ENCODE data around the gene IGFL1. TPM values are rescaled to one million over a fixed set of nuclear protein-coding genes. Genes with fewer than 3 reads are reported as not detected.
"Not testable (repeated sequence)": the region's sequence is repeated elsewhere in the genome, so short reads cannot be mapped to it uniquely, and the experiment has no call there.

IGFL1 gene
- total RNA-seq, 1 experiment from 2014 or later = not detected

DNA sequence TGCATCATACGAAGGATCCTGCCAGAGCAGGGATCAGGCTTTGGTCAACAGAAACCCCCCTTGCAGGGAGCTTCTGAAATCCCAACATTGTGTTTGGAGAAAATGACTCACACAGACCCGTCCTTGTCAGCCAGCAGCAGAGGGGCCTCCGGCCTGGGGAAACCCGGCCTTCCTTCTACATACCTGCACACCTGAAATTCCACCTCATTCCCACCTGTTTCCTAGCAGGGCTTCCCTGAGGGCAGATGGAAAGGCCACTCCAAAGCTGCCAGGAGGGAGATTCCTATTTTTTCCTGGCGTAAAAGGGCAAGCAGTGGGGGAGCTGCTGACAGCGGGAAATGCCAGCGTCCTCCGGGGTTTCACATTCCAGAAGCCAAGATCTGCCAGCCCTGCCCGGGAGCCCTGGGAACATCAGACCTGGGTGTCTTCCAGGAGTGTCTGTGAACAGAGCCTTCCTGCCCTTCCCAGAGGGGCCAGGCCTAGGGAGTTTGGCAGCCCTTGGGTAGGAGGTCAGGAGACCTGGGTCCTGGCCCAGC is 3.0 kb upstream of the IGFL1 start:
- H3K4me3 ChIP-seq (ENCODE audit: insufficient read depth, low read depth, low read length) = no peak overlapping the region
- H3K36me3 ChIP-seq (replicated peaks; ENCODE audit: control insufficient read depth, insufficient read depth, low read length) = no peaks in the 10 kb centered on the region
- no peaks in the 10 kb centered on the region for H3K27me3 ChIP-seq (ENCODE audit: control insufficient read depth, insufficient read depth, low read length)
- DNase-seq = no peak

DNA sequence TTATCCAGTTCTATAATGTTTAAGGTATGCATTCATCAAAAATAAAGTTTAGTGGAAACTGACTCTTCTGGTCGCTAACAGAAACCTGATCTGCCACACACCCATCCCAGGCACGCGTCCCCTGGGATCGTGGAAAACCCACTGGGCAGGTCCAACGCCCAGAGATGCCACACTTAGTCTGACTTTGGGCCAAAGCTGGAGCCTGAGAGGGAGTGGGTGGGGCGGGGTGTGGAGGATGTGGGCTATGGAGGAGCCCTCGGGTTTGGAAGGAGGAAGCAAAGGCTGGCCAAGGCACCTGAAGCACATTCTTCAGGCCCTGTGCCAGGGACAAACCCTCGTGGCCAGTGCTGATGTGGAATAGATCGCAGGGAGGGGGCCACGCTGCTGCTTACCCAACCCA is 2.5 kb downstream of the IGFL1 start:
- no peak overlapping the region for H3K4me3 ChIP-seq (ENCODE audit: insufficient read depth, low read depth, low read length)
- no peaks in the 10 kb centered on the region for H3K36me3 ChIP-seq (replicated peaks; ENCODE audit: control insufficient read depth, insufficient read depth, low read length)
- H3K27me3 ChIP-seq (ENCODE audit: control insufficient read depth, insufficient read depth, low read length) = no peaks in the 10 kb centered on the region
- no peak for DNase-seq

DNA sequence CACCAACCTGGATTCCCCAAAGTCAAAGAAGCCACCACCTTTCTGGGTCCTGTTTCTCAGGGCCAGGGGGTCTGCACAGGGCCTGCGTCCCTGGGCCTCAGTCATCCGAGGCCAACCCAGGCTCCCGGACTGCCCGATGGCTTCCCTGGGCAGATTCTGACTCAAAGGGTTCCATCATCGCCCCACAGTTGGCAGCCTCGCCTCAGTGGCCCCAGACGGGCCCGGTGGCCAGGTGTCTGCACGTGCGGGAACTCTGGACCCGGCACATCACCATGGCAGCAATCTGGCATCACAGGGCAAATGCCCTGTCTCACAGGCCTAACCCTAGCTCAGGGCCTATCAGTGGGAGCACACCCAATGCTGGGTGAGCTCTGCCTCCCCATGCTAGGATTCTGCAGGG is 2.9 kb downstream of the IGFL1 start:
- H3K27me3 ChIP-seq (ENCODE audit: control insufficient read depth, insufficient read depth, low read length) = no peaks in the 10 kb centered on the region
- H3K36me3 ChIP-seq (replicated peaks; ENCODE audit: control insufficient read depth, insufficient read depth, low read length) = no peaks in the 10 kb centered on the region
- H3K4me3 ChIP-seq (ENCODE audit: insufficient read depth, low read depth, low read length) = no peak overlapping the region
- DNase-seq = no peak

DNA sequence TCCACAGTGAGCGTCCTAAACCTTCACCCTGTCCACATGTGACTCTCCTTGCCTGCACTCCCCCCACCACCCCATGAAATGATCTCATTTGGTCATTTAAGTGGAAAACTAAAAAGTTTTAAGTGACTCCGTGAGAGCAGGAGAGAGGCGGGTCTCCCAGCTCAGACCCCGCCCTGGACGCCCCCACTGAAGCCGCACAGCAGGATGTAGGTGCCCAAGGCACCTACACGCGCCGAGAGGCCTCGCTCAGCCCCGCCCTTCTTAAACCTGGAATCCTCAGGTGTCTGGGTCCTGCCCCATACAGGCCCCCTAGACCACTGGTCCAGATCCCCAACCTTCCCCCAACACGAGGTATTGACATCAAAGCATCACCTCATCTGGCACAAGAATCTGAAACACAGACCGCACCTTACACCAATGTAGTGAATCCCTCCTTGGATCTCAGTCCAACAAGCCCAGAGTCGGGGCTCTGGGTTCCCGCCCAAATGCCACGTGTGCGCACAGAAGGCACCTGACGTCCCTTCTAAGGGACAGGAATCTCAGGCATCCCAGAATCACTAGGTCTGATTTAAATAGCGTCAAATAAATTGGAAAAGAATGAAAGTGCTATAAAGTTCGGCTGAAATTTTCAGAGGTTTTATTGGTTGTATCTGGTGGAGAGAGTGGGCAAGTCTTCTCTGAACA is 3.5 kb downstream of the IGFL1 start:
- no peaks in the 10 kb centered on the region for H3K27me3 ChIP-seq (ENCODE audit: control insufficient read depth, insufficient read depth, low read length)
- H3K36me3 ChIP-seq (replicated peaks; ENCODE audit: control insufficient read depth, insufficient read depth, low read length) = no peaks in the 10 kb centered on the region
- no peak for DNase-seq
- H3K4me3 ChIP-seq (ENCODE audit: insufficient read depth, low read depth, low read length) = no peak overlapping the region

DNA sequence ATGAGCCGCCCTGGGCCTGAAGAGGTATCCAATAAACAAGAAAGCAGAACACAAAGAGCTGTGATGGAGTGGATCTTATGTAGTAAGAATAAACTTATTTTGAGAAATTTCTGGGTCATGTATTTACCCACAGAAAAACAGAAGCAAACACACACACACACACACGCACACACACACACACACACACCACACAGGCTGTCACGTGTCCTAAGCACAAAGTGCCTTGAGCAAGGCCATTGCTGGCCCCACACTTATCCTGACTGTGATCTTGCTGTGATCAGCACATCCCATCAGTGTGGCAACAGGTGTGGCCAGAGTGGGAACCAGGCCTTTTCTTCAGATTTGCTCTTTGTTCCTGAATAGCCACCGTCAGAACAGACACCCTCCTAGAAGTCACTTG is 4.3 kb downstream of the IGFL1 start:
- not testable (repeated sequence) for H3K27me3 ChIP-seq (ENCODE audit: control insufficient read depth, insufficient read depth, low read length); H3K36me3 ChIP-seq (replicated peaks; ENCODE audit: control insufficient read depth, insufficient read depth, low read length); DNase-seq; H3K4me3 ChIP-seq (ENCODE audit: insufficient read depth, low read depth, low read length)

DNA sequence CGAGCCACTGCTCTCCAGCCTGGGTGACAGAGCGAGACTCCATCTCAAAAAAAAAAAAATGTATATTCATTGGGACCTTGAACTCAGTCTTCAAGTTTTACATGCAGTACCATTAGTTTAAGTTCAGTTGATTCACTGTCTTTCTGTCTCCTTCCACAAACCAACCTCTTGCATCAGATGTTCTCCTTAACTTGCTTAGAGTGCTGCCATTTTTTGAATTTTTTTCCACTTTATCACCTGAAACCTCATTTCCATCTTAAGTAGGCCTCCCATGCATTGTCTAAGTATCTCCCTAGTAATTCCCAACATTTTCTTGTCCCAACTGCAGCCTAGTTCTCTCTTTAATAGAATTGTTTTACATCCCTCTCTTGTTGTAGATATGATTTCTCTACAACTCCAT is 8.6 kb downstream of the IGFL1 start:
- H3K36me3 ChIP-seq (replicated peaks; ENCODE audit: control insufficient read depth, insufficient read depth, low read length); H3K27me3 ChIP-seq (ENCODE audit: control insufficient read depth, insufficient read depth, low read length): not testable (repeated sequence)

DNA sequence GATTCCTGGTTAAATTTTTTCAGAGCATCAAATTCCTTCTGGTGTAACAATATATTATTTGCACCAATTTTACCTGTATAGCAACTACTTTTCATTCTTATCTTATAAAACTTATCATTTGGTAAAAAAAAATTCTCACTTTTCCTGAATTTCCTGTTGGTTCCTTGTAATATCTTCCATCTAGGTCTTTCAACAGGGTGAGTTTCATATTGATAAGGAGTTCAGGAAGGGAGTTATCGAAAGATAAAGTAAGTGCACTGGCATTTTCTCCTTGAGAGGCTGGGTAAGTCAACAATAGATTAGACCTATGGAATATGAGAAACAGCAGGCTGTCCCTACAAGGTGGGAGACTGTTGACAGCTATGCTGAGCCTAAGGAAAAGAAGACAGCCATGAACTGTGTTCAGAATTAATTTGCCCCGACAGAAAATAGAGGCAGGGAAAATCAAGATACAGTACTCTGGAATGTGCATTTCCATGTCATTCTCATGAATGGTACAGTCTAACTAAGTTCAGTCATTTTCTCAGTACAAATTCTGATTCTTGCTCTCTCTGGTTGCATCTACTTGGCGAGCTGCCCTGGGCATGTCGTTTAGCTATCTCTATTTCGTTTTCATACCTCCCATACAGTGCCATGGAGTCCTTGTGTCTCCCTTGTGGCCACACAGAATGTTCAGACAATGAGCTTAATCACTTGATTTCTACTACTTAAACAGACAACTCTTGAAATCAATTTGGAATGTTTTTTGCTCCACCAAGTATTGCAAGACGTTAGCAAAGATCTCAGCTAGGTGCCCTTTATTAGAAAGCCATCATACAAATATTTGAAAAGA is 9.9 kb downstream of the IGFL1 start:
- no peak overlapping the region for H3K4me3 ChIP-seq (ENCODE audit: insufficient read depth, low read depth, low read length)
- no peaks in the 10 kb centered on the region for H3K27me3 ChIP-seq (ENCODE audit: control insufficient read depth, insufficient read depth, low read length)
- DNase-seq = no peak
- H3K36me3 ChIP-seq (replicated peaks; ENCODE audit: control insufficient read depth, insufficient read depth, low read length) = no peaks in the 10 kb centered on the region

More for the DNA sequence above, 8.6 kb downstream of the IGFL1 start:
- H3K4me3 ChIP-seq (ENCODE audit: insufficient read depth, low read depth, low read length); DNase-seq: not testable (repeated sequence)

DNA sequence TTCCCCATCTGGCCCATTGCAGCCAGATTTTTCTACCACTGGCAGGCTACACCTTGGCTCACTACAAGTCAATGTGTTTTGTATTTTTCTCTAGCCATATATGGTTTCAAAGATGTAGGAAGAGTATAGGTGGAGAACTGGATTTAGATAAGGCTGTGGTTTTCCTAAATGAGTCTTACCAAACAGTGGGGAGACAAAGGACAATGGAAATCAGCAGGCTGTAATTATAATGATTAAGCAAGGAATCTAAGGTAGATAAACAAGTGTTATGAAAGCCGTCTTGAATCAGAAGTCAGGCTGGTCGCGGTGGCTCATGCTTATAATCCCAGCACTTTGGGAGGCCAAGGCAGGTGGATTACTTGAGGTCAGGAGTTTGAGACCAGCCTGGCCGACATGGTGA is 11.2 kb downstream of the IGFL1 start:
- Histone ChIP-seq H3K4me3 (ENCODE audit: insufficient read depth, low read depth, low read length) (no peak overlapping the region), H3K27me3 (ENCODE audit: control insufficient read depth, insufficient read depth, low read length) (no peaks in the 10 kb centered on the region), H3K36me3 (replicated peaks; ENCODE audit: control insufficient read depth, insufficient read depth, low read length) (no peaks in the 10 kb centered on the region)
- no peak for DNase-seq

DNA sequence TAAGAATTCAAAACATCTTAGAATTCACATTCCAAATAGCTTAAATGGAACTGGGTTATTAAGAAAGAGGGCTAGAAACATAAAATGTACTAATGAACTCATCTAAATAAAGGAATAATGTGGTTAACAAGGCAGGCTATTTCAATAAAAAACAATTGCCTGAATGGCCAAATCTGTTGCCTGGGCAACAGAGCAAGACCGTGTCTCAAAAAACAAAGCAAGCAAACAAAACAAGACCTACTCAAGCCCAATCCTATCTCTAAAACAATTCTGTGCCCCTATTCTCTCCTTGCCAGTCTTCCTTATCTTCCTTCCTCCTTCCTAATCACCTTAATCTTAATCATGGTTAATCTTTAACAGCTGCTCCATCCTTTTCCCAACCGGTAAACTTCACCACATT is 12.1 kb downstream of the IGFL1 start:
- H3K36me3 ChIP-seq (replicated peaks; ENCODE audit: control insufficient read depth, insufficient read depth, low read length) = no peaks in the 10 kb centered on the region
- no peak for DNase-seq
- no peaks in the 10 kb centered on the region for H3K27me3 ChIP-seq (ENCODE audit: control insufficient read depth, insufficient read depth, low read length)
- no peak overlapping the region for H3K4me3 ChIP-seq (ENCODE audit: insufficient read depth, low read depth, low read length)

DNA sequence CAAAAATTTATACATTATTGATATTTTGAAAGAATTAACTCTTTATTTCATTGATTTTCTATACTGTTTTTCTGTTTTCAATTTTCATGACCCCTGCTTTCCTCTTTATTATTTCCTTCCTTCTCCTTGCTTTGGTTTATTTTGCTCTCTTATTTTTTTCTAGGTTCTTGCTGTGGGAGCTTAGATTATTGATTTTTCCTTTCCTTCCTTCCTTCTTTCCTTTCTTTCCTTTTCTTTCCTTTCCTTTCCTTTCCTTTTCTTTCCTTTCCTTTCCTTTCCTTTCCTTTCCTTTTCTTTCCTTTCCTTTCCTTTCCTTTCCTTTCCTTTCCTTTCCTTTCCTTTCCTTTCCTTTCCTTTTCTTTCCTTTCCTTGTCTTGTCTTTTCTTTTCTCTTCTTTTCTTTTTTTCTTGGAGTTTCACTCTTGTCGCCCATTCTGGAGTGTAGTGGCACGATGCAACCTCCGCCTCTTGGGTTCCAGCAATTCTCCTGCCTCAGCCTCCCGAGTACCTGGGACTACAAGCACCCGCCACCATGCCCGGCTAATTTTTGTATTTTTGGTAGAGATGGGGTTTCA is 13.6 kb downstream of the IGFL1 start:
- not testable (repeated sequence) for DNase-seq; H3K27me3 ChIP-seq (ENCODE audit: control insufficient read depth, insufficient read depth, low read length); H3K36me3 ChIP-seq (replicated peaks; ENCODE audit: control insufficient read depth, insufficient read depth, low read length); H3K4me3 ChIP-seq (ENCODE audit: insufficient read depth, low read depth, low read length)

DNA sequence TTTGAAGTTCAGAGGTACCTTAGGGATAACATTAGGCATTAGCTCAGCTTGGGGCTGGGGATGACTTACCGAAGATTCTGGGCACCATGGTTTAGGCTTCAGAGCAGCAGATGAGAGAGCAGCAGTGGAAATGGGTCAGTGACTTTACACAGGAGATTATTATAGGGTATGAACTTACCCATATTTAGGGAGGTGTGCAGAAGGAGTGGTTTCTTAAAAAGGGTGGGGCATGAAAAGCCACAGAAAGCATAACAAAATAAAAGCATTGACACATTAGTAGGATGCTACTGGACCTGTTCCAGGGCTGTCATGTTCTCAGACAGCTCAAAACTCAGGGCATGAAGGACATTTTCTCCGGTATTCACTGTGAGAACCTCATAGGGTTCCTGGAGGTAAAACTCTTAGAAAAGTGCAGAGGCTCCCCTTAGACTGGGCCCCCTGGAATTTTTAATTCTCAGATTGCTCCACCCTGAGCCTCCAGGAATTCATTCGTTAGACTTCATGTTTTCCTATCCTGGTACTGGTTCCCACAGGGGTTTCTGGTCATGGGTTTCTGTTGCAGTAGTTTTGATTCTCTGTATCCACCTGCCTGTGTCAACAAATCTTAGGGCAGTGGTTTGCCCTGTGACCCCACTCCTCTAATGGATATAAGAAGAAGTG is 20.7 kb downstream of the IGFL1 start:
- no peaks in the 10 kb centered on the region for H3K27me3 ChIP-seq (ENCODE audit: control insufficient read depth, insufficient read depth, low read length)
- no peaks in the 10 kb centered on the region for H3K36me3 ChIP-seq (replicated peaks; ENCODE audit: control insufficient read depth, insufficient read depth, low read length)
- no peak overlapping the region for H3K4me3 ChIP-seq (ENCODE audit: insufficient read depth, low read depth, low read length)
- no peak for DNase-seq

DNA sequence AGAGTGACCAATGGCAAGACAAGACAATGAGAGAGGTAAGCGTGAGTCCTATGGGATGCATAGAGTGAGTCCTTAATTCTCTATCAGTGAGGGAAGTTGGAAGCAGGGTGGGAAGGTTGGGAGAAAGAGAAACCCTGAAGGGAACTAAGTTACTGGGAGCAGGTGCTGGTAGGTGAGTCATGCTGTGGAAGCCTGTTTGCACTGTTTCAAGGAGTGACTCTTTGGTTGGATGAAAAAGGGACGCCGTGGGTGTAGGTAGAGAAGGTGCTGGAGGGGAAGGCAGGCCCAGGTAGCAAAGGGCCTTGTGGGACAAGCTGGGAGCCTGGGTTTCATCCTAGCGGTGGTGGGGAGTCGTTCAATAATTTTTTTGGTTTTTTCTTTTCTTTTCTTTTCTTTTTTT is 21.9 kb downstream of the IGFL1 start:
- H3K36me3 ChIP-seq (replicated peaks; ENCODE audit: control insufficient read depth, insufficient read depth, low read length) = no peaks in the 10 kb centered on the region
- no peaks in the 10 kb centered on the region for H3K27me3 ChIP-seq (ENCODE audit: control insufficient read depth, insufficient read depth, low read length)
- no peak overlapping the region for H3K4me3 ChIP-seq (ENCODE audit: insufficient read depth, low read depth, low read length)
- DNase-seq = no peak

DNA sequence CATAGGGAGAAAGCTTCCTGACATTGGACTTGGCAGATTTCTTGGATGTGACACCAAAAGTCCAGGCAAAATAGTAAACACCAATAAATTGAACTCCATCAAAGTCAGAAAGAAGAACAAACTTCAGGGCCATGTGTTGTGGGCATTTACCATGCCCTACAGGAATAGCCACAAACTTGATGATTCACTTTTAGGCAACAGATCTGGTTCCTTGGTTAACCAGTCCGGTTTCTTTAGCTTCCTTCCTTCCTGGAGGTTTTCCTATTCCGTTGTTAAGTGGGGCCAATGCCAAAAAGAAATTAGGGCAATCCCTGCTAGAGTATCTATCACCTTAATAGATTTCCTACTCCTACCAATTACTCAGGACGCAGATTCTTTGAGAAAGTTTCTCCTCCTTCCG is 25.2 kb downstream of the IGFL1 start:
- DNase-seq = no peak
- no peaks in the 10 kb centered on the region for H3K36me3 ChIP-seq (replicated peaks; ENCODE audit: control insufficient read depth, insufficient read depth, low read length)
- no peaks in the 10 kb centered on the region for H3K27me3 ChIP-seq (ENCODE audit: control insufficient read depth, insufficient read depth, low read length)
- H3K4me3 ChIP-seq (ENCODE audit: insufficient read depth, low read depth, low read length) = no peak overlapping the region

DNA sequence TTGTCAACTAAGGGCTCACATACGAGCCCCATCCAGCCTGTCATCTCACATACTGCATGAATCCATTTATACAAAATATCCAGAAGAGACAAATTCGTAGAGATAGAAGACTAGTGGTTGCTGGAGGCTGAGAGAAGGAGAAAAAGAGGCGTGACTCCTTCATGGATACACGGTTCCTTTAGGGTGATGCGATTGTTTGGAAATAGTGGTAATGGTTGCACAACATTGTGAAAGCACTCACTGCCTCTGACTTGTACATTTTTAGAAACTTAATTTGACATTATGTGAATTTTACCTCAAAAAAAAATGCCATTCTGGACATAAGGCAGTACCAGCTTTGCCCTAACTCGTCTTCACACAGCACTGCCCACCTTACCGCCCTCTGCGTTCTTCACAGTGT is 27.3 kb downstream of the IGFL1 start:
- no peak for DNase-seq
- H3K4me3 ChIP-seq (ENCODE audit: insufficient read depth, low read depth, low read length) = no peak overlapping the region
- no peaks in the 10 kb centered on the region for H3K27me3 ChIP-seq (ENCODE audit: control insufficient read depth, insufficient read depth, low read length)
- H3K36me3 ChIP-seq (replicated peaks; ENCODE audit: control insufficient read depth, insufficient read depth, low read length) = no peaks in the 10 kb centered on the region

All from H7 (cell line).